T-helper 2 cell treated with Interferon-gamma antibody and Interleukin-4, amounts not matched to agents 100 ng/mL and 5 ng/mL, for 36 hours (primary cell): ENCODE data around the gene TMEM54. TPM values are rescaled to one million over a fixed set of nuclear protein-coding genes. Genes with fewer than 3 reads are reported as not detected.

Experiments
- intact Hi-C: fragments of 100-400 bp; cut with micrococcal nuclease; formaldehyde crosslinking; loops from one replicate; pipeline ENCODE4 v1.15.1; 2023
- total RNA-seq: library from RNA; stranded (reverse); gene quantifications from 2 replicates; pipeline ENCODE4 v1.2.3, GENCODE V29; 2022

The TMEM54 gene
- total RNA-seq, 1 donor from 2014 or later = not detected

GRCh38 chr1:32881871-32882850, 19.0 kb downstream of the TMEM54 start:
- intact Hi-C loops = no loop called here

- intact Hi-C loops = no loop called here
Measured at GRCh38 chr1:32881291-32881690, 19.9 kb downstream of the TMEM54 start.

- intact Hi-C loops = loop anchor here (10.0 kb wide), 1 partner anchor 596 kb away; the partner anchor contains the start of gene ZSCAN20
Measured at GRCh38 chr1:32878637-32879041, 22.6 kb downstream of the TMEM54 start.

- intact Hi-C loops = loop anchor here (10.0 kb wide), 1 partner anchor 597 kb away; the partner anchor contains the start of gene ZSCAN20
Measured at GRCh38 chr1:32878183-32878582, 23.0 kb downstream of the TMEM54 start.

DNA sequence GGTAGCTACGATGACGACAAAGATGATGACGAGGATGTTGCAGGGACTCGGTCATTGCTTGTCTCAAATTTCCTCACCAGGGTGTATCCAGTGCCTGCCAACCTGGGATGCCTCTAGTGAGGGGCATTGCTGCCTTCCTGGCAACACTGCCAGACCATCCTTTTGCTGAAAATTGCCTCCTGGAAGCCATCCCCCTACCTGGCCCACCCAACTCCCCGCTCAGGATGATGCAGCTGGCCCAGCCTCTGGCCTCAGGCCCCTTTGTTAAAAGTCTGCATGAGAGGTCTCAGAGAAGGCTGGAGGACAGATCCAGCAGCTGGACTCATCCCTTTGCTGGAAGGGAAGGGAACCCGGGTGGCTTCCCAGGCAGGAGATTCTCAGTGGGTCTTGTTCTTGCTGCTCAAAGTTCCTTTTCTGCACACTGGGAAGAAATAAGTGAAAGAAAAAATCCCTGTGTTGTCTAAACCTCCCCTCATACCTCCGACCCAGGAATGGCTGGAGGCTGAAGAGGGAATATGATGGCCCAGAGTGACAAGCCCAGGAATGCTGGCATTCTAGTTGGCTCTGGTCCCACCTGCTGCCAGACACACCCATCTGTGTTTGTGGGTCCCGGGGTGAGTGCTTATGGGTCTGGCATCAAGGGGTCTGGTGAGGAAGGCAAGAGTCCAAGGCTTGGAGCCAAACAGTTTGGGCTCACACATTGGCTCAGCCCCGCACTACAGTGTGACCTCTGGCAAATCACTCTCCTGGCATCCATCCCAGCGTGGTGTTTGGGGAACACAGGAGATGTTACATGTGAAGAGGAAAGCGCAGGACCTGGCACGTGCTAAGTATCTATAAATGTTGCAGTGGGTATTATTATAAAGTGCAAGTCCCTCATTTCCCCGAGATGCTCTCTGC, 23.7 kb downstream of the TMEM54 start:
- intact Hi-C loops = loop anchor here (10.0 kb wide), 1 partner anchor 597 kb away; the partner anchor contains the start of gene ZSCAN20

DNA sequence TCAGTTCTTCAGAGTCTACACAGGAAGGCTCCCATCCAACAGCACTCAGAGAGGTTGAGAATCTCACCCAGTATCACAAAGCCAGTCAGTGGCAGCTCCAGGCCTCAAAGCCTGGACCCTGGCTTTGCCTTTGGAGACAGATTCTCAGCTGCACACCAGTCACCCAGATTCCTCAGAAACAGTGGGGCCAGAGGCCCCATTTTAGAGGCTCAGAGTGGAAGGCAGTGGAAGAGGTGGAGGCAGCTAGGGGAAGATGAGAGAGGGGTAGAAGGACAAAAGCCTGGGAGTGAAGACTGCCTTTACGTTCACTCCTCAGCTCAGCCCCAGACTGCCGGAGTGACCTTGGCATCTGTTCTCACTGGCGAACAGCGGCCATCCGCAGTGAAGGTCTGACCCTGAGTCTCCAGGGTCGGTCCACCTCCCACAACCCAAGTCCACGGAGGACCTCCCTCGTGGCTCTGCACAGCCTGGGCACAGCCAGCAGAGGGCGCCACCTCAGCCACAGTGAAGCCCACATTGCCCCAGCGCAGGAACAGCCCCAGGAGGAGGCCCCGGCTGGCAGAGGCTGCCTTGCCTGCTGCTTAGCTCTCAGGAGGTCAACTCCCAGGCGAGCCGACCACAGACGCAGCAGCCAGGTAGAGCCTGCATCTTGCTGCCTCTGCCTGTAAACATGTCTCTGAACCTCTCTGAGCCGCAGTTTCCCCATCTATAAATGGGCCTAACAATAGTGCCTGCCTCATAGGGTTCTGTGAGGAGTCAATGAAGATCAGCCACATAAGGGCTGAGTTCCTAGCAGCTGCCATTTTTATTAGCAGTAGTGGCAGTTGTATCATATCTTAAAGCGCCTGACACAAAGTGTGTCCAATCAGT, 24.6 kb downstream of the TMEM54 start:
- intact Hi-C loops = loop anchor here (10.0 kb wide), 1 partner anchor 598 kb away; the partner anchor contains the start of gene ZSCAN20

DNA sequence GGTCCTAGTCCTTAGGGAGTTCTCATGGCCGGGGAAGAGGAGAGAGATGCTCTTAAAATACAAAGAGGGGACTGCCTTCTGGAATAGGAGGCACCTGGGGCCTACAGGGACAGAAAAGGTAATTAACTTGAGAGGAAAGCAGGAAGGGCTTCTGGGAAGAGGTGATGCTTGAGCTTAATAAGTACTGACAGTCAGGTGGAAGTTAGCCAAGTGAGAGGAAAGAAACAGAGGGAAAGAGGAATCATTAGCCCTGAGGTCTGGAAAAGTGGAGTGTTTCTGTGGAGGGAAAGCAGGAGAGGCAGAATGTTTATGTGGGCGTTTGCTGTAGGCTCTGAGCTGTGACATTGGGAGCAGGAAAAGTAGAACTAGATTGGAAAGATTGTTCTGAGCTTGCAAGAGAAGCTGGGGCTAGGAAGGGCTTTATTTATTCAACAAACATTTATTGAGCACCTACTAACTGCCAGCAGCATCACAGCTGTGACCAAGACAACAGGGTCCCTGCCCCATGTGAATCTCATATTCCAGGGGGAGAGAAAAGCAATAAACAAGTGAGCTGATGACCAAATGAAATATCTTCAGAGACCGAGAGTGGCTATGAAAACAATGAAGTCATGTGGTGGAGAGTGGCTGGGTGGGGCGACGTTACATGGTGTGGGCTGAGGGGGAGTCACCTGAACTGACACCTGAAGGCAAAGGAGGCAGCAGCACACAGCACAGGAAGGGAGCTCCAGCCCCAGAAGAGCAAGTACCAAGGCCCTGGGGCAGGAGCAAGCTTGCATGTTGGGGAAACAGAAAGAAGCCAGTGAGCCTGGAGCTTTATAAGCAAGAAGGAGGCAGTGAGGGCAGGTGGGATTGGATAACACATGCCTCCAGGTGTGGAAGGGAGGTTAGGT, 26.1 kb downstream of the TMEM54 start:
- intact Hi-C loops = loop anchor here (10.0 kb wide), 1 partner anchor 600 kb away; the partner anchor contains the start of gene ZSCAN20

DNA sequence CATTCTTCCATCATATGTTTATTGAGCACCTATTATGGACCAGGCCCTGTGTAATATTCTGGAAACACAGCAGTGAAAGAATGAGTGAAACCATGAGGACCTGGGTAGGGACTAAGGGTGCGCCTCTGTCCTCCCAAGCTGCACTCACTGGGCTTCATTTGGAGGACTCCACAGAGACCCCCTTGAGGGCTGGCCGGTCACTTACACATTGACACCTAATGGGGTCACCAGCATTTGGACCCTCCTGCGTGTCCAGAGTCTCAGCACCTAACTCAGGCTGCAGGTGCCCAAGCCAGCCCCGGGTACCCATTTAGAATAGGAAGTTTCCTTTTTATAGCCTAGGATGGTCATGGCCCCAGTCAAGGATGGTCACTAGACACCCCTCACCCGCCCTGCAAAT, 27.7 kb downstream of the TMEM54 start:
- intact Hi-C loops = loop anchor here (10.0 kb wide), 1 partner anchor 601 kb away; the partner anchor contains the start of gene ZSCAN20

DNA sequence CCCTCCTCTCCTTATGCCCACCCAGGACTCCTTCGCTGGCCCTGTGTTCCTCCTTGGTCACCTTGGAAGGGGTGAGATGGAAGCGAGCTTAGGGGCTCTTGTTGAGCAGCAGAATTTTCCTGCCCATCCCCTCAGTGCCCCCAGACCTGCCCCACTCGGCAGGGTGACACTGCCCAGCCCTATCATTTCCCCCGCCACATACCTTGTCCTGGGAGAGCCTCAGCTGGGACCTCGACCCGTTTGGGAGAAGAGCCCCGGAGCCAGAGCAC, 29.1 kb downstream of the TMEM54 start:
- intact Hi-C loops = loop anchor here (1.0 to 10.0 kb wide), 2 partner anchors 160 to 603 kb away; partner anchors contain the start of gene ZSCAN20

- intact Hi-C loops = loop anchor here (1.0 to 10.0 kb wide), 2 partner anchors 159 to 603 kb away; partner anchors contain the start of gene ZSCAN20
Measured at GRCh38 chr1:32871364-32872191, 29.6 kb downstream of the TMEM54 start.

DNA sequence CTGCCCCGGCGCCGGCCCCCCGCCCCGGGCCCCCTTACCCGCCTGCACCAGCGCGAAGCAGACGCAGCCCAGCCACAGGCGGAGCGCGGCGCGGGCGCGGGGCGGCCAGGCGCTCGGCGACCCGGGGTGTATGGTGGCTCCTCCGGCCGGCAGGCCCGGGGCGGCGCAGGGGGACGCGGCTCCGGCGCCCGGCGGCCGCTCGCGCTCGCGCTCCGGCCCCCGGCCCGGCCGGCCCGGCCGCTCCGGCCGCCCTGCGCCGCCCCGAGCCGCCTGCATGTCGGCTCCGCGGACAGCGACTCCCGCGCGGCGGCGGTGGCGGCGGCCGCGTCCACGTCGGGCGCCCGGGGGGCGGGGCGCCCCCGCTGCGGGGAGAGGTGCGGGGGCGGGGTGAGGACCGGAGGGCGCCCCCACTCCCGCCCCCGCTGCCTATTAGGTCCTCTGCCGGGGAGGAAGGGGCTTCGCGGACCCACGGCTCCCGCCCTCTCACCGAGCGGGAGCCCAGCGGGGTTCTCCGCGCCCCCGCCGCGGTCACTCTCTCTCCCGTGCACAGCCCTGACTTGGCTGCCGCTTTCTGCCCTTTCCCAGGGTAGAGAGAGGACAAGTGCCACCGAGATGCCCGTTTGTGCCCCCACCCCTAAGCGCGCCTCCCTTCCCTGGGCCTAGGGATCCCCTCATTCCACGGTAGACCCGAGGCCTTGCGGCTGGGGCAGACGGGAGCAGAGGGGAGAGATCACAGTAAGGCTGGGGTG, 30.4 kb downstream of the TMEM54 start, which contains the start of gene FNDC5:
TSS of gene FNDC5 (minus strand) at position 298 of the 749 bp plus-strand sequence.
- intact Hi-C loops = loop anchor here (10.0 kb wide), 1 partner anchor 604 kb away; the partner anchor contains the start of gene ZSCAN20

DNA sequence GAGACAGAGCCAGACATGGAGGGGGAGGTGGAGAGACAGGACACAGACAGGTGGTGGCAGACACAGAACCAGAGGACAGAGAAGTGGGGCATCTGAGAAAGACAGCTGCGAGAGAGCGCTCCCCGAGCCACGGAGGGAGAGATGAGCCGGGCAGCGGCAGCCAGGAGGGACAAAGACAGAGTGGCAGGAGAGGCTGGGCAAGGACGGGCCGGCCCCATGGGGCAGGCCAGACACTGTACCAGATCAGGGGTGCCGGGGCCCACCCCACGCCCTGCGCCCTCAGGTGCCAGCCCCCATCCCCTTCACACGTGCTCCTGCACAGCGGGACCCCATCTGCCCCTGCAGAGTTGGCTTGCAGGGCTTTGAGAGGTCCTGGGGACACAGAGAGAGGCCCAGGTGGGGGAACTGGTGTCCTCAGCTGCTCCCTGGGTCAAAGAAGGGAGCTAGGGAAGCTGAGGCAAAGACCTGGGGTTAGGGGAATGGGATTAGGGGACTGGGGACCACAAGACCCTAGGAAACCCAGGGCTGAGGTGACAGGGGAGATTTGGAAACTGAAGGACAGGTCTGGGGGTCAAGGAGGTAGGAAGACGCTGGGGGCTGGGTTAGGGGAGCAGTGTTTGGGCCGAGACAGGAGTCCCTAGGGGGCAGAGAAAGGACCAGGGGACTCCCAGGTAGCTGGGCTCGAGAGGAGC, 31.1 kb downstream of the TMEM54 start:
- intact Hi-C loops = loop anchor here (10.0 kb wide), 1 partner anchor 605 kb away; the partner anchor contains the start of gene ZSCAN20

DNA sequence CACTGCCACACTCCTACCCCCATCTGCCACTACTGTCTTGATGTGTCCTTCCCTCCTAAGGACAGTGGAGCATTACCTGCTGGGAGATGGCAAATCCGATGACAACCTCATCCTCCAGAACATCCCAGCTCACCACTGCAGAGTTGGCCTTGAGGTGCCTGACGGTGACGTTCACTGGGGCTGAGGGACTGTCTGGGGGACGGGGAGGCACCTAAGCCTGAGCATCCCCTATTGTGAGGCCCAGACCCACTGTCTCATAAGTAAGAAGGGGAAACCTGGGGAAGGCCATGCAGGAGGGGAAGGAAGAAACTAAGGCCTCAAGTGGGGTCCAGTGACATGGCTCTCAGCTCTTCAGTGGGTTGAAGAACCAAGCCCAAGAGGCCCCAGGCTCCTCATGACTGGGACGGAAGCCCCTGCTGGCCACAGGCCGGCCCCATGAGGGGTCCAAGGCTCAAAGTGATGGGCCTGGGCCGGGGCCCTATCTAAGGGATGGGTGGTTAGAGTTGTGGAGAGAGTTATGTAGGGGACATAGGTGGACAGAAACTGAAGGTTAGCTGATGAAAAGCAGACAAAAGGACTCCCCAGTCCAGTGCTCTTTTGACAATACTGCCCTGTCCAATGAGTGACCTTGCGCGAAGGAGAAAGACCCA, 32.3 kb downstream of the TMEM54 start:
- intact Hi-C loops = no loop called here

DNA sequence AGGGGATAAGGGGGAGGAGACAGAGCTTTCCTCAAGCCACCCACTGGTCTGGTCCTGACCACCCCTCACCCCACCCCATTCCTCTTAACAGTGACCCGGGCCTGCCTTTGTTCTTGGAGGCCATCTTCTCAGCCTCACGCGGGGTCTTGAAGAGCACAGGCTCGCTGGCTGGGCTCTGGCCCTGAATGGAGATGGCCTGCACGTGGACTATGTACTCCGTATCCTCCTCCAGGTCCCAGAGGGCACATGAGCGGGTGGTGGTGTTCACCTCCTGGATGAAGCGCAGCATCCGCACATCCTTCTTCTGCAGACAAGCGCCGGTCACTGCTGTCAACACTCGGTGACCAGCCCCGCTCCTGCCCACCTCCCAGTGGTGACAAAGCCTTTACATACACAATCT, 33.1 kb downstream of the TMEM54 start:
- intact Hi-C loops = no loop called here

DNA sequence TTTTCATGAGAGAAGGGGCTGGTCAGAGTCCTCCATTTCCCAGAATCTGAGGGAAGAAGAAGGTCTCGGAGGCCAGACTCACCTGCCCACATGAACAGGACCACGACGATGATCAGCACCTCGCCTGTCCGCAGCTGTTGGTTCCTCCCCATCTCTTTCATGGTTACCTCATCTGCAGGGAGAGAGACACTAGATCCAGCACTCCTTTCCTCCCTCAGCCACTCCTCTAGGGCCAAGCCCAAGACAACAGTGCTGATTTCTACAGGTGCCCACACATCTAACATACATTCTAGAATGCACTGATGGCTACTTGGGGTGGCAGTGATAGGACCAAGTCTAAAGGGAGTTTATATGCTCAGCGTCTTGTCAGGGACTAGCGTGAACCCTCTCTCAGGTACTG, 33.5 kb downstream of the TMEM54 start:
- intact Hi-C loops = no loop called here

- intact Hi-C loops = no loop called here
Measured at GRCh38 chr1:32867151-32867550, 34.0 kb downstream of the TMEM54 start.
